ENCODE data around the gene VPS37C. TPM values are rescaled to one million over a fixed set of nuclear protein-coding genes. Genes with fewer than 3 reads are reported as not detected.

VPS37C gene
- total RNA-seq, 1 experiment from 2014 or later = 44.2 TPM

GRCh38 chr11:61133145-61133544, 28.1 kb downstream of the VPS37C start:
- DNase-seq (ENCODE audit: low spot score) = no peak

GRCh38 chr11:61132646-61133045, 28.6 kb downstream of the VPS37C start:
- DNase-seq (ENCODE audit: low spot score) = no peak

GRCh38 chr11:61131998-61132555, 29.1 kb downstream of the VPS37C start:
- no peak for DNase-seq (ENCODE audit: low spot score)

- DNase-seq (ENCODE audit: low spot score) = no peak
Observed at GRCh38 chr11:61131586-61131985, 29.6 kb downstream of the VPS37C start.

DNA sequence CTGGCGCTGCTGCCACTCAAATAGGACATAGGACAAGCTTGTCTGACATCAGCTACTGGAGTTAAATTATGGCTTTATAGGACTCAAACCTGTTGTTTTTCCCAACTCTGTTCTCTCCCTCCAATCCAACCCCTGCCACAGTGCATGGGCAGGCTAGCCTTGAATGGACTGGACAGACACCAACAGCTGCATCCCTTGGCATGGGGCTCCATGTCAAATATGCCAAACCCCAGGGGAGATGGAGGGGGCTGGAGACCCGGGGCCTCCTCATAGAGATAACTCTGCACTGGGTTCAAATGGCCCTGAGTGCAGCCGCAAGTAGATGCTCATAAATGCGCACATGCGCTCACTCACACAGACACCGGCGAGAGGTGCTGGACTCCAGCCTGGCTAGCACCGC, 30.0 kb downstream of the VPS37C start:
- no peak for DNase-seq (ENCODE audit: low spot score)

DNA sequence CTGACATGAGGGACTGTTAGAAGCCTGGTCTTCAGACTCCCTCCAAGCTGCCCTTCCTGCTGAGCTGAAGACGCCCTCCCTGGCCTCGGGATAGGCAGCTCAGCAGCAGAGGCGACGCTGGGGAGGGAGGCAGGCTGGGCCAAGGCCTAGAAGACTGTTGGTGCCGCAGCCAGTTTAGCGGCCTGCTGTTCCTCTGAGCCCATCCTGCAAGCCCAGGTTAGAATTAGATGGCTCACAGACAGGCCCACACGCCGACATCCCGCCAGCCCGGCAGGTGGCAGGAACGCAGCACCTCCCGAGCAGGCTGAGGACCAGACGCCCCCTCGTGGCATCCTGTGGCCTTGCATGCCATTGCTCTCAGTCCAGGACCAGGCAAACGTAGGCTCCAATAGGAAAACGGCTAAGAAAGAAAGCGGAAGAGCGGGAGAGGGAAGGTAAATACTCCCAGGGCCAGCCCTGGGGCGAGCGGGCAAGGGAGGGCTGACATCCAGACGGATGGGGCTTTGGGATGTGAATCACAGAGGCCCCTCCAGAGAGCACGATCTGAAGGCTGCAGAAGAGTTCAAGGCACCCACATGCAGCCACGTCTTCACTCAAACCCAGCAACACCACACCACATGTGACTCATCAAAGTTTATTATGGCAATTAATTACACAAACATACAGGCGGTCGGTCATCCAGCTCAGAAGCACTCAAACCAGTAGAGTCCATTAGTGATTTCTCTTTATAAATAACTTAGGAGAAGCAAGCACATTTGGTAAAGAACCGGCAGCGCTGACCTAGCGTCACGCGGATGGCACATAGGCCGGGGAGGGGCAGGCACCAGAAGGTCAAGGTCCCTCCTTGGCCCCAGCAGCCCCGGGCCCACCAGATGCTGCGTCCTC, 31.3 kb downstream of the VPS37C start:
- DNase-seq (ENCODE audit: low spot score) = peak; percentile 99

GRCh38 chr11:61128947-61129638, 32.1 kb downstream of the VPS37C start:
- no peak for DNase-seq (ENCODE audit: low spot score)

GRCh38 chr11:61127991-61128390, 33.2 kb downstream of the VPS37C start:
- no peak for DNase-seq (ENCODE audit: low spot score)

- DNase-seq (ENCODE audit: low spot score) = no peak
Observed at GRCh38 chr11:61126256-61126655, 35.0 kb downstream of the VPS37C start.

DNA sequence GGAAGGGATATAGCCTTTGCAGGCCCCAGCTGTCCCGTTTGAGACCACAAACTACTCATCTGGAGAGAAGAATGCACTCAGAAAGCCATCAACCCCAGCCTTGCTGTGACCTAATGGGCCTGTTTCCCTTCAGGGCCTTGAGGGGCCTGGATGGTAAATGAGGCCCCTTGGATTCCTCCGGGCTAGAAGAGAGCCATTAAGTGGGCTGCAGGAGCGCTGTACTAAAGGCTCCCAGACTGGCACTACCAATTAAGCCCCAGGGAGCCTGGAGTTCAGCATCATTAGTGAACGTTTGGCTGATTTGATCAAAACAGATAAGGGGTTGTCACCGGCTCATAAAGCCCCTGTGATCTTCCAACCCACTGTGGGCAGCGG, 35.9 kb downstream of the VPS37C start:
- DNase-seq (ENCODE audit: low spot score) = no peak

DNA sequence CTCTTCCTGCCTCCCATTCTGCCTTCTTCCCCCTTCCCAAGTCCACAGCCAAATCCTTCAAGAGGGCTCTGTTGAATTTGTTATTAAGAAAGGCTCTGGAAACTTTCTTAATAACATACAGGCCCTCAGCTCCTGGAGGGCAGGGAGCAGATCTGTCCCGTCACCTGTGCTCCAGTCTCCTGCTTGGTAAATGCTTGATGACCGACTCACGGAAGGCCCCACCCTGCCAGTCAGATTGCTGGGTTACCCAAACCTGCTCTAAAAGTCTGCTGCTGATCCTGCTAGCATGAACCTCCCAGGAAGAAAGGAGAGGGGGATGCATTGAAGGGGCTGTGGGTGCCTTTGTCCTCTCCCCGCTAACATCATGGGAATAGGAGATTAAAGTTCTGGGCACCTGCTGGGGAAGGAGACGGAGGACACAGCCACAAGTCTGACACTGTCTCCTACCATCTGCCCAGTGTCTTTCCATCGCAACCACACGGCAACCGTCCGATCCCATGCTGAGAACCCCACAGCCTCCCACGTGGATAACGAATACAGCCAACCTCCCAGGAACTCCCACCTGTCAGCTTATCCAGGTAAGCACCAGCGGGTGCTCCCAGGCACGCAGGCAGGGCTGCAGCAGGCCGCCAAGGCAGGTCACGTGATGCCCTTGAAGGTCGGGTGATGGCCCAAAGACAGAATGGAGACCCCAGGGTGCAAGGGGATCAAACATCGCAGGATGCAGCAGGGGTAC, 36.5 kb downstream of the VPS37C start:
- DNase-seq (ENCODE audit: low spot score) = no peak

DNA sequence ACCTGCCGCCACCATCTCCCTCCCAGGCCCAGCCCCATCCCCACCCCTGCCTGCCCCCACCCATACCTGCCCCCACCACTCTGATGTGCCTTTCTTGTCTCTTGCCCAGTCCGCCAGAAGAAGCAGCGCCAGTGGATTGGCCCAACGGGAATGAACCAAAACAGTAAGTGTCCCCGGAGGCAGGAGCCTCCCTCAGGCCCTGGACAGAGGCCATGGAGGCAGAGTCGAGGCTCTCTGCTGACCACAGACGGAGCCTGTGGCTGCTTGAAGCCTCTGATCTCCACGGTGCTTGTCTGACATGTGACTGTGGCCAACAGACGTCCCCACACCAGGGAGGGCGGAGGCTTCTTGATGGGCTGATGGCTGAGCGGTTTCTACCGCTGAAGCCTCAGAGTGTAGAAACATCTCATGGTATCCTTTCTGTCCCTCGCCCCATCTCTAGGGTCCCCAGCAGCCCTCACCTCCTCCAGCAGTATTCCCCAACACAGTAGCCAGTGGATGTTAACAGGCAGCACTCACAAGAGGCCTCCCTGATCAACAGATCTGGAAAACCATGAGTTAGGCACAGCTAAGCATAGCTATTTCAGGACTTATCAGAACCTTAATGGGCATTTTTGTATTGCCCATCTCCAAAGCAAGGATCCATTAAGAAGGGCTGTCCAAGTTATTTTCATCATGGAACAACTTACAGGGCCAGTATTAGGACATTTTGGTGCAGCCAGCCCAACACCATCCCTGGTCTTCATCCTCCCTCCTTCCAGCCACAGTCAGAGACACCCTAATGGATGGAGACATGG, 37.3 kb downstream of the VPS37C start:
- no peak for DNase-seq (ENCODE audit: low spot score)

DNA sequence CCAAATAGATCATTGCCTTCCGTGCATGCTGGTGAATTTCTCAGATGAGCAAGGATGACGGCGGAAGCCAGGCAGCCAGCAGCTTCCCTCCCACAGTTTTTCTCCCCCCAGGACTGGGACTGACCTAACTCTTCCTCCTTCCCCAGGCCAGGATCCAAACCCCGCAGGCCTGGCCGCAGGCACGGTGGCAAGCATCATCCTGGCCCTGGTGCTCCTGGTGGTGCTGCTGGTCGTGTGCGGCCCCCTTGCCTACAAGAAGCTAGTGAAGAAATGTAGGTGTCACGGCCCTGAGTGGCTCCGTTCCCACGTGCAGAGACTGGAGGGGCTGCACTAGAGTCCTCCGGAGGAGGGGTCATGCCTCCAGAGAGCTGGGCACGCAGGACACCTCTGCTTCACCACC, 38.5 kb downstream of the VPS37C start:
- DNase-seq (ENCODE audit: low spot score) = no peak

- no peak for DNase-seq (ENCODE audit: low spot score)
Observed at GRCh38 chr11:61121917-61122316, 39.3 kb downstream of the VPS37C start.

GRCh38 chr11:61121192-61121831, 39.9 kb downstream of the VPS37C start:
- DNase-seq (ENCODE audit: low spot score) = peak; percentile 29

DNA sequence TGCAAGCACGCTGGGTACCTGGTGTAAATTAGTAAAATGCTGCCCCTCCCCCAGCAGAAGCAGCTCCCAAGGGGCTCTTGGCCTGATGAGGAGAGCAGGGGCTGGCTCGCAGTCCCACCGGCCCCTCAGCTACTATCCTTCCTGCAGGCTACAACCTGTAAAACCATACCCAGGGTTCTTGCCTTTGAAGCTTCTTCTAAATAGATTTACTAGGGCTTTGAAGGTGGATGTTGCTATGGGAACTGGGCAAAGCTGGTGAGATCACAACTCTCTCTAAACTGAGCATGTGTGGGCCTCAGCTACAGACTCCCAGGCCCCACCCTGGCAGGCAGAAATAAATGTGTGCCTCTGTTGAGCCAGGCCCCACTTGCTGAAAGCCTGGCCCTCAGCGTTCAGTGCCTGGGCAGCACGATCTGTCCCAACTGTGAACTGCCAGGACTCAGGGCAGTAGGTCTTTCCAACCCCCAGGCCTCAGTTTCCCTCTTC, 40.5 kb downstream of the VPS37C start:
- DNase-seq (ENCODE audit: low spot score) = no peak

GRCh38 chr11:61120099-61120705, 41.0 kb downstream of the VPS37C start:
- no peak for DNase-seq (ENCODE audit: low spot score)

GRCh38 chr11:61119571-61119970, 41.7 kb downstream of the VPS37C start:
- no peak for DNase-seq (ENCODE audit: low spot score)

DNA sequence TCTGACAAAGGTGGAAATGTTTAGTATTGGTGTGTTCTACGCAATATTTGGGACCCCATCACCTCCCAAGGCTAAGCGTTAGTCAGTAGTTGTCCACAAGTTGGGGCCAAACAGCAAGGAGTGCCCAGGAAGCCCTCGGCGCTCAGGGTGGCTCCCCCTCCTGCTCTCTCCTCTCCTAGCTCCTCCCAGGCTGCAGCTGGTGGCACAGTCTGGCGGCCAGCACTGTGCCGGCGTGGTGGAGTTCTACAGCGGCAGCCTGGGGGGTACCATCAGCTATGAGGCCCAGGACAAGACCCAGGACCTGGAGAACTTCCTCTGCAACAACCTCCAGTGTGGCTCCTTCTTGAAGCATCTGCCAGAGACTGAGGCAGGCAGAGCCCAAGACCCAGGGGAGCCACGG, 42.2 kb downstream of the VPS37C start:
- DNase-seq (ENCODE audit: low spot score) = no peak

- no peak for DNase-seq (ENCODE audit: low spot score)
Observed at GRCh38 chr11:61118406-61118805, 42.8 kb downstream of the VPS37C start.
